ENCODE data around the gene DDHD1.

- TF ChIP-seq CTCF (IDR thresholded peaks at IDR 0.05) (no peak), POLR2AphosphoS5 (IDR thresholded peaks at IDR 0.05) (no peak), POLR2A (IDR thresholded peaks at IDR 0.05) (no peak)
Observed at GRCh38 chr14:52998376-52999015, 154.6 kb downstream of the DDHD1 start.

Measured in sigmoid colon (tissue), 4 donors.